Glutamatergic neuron (in vitro differentiated cells): ENCODE measurements around the gene MAP6D1. TPM values are rescaled to one million over a fixed set of nuclear protein-coding genes. Genes with fewer than 3 reads are reported as not detected.
"Not testable (repeated sequence)": the region's sequence is repeated elsewhere in the genome, so short reads cannot be mapped to it uniquely, and the experiment has no call there.

ENCODE experiments used
- DNase-seq: peaks from one replicate; pipeline ENCODE4 v3.0.0; 2022
- H3K27ac Mint-ChIP-seq: one replicate; pipeline ENCODE4 v1.8.0; 2020; ENCODE audit warnings: mild to moderate bottlenecking, mixed read lengths, inconsistent platforms; ENCODE audit not compliant: unreplicated experiment
- H3K27me3 Mint-ChIP-seq: one replicate; pipeline ENCODE4 v1.8.0; 2020; ENCODE audit warnings: mild to moderate bottlenecking, moderate library complexity, mixed read lengths, inconsistent platforms; ENCODE audit not compliant: unreplicated experiment
- H3K36me3 Mint-ChIP-seq: one replicate; pipeline ENCODE4 v1.8.0; 2020; ENCODE audit warnings: mild to moderate bottlenecking, mixed read lengths, inconsistent platforms; ENCODE audit not compliant: unreplicated experiment
- H3K4me1 Mint-ChIP-seq: one replicate; pipeline ENCODE4 v1.8.0; 2020; ENCODE audit warnings: mild to moderate bottlenecking, low read depth, mixed read lengths, inconsistent platforms; ENCODE audit not compliant: unreplicated experiment
- H3K4me3 Mint-ChIP-seq: one replicate; pipeline ENCODE4 v1.8.0; 2020; ENCODE audit warnings: mild to moderate bottlenecking, mixed read lengths, inconsistent platforms; ENCODE audit not compliant: unreplicated experiment
- H3K9me3 Mint-ChIP-seq: one replicate; pipeline ENCODE4 v1.8.0; 2020; ENCODE audit warnings: mild to moderate bottlenecking, moderate library complexity, mixed read lengths, inconsistent platforms; ENCODE audit not compliant: unreplicated experiment
- total RNA-seq: library from RNA; stranded (reverse); fragmentation: NEBNext Ultra II Directional; extraction: Animal tissue kit (Norgen Biotek cat#: 25700); gene quantifications from one replicate; pipeline ENCODE4 v1.2.1, GENCODE V29; 2021; ENCODE audit not compliant: unreplicated experiment
- TF ChIP-seq, protein P1 (sequence below): fragments of 200-600 bp; sonication (generic); IDR thresholded peaks from one replicate; pipeline ENCODE4 v1.5.0; 2021; ENCODE audit not compliant: partially characterized antibody, unreplicated experiment

The MAP6D1 gene
- total RNA-seq, 1 donor from 2014 or later, result 10.2 TPM

DNA sequence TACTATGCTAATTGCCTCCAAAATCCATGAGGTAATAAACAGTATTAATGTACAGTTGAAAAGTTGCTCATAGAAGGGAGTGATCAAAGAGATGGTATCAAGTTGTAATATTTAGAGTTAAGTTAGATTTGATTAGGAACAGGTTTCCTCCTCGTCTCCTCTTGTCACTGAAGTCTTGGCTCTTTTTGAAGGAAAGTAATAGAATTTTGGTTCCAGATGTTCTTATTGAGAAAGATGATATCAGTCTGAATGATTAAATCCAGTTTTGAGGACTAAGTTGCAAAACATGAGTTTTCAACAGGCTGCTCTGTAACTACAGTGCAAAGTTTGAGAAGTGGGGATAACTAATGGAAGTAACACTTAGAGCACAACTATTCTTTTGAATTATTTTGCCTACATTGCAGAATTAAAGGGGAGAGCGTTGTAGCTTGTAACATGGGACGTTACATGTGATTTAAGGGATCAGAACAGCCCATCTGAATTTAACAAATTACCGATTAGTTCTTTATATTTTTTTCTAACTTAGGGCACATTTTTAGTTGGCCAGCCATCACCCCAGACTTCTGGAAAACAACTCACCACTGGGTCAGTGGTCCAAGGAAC is 48.3 kb downstream of the MAP6D1 start:
- TF ChIP-seq, protein P1, sequence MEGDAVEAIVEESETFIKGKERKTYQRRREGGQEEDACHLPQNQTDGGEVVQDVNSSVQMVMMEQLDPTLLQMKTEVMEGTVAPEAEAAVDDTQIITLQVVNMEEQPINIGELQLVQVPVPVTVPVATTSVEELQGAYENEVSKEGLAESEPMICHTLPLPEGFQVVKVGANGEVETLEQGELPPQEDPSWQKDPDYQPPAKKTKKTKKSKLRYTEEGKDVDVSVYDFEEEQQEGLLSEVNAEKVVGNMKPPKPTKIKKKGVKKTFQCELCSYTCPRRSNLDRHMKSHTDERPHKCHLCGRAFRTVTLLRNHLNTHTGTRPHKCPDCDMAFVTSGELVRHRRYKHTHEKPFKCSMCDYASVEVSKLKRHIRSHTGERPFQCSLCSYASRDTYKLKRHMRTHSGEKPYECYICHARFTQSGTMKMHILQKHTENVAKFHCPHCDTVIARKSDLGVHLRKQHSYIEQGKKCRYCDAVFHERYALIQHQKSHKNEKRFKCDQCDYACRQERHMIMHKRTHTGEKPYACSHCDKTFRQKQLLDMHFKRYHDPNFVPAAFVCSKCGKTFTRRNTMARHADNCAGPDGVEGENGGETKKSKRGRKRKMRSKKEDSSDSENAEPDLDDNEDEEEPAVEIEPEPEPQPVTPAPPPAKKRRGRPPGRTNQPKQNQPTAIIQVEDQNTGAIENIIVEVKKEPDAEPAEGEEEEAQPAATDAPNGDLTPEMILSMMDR, result no peak
- H3K4me3 Mint-ChIP-seq, result no peak overlapping the region
- H3K36me3 Mint-ChIP-seq, result peaks cover 7% of the 10 kb centered on the region

DNA sequence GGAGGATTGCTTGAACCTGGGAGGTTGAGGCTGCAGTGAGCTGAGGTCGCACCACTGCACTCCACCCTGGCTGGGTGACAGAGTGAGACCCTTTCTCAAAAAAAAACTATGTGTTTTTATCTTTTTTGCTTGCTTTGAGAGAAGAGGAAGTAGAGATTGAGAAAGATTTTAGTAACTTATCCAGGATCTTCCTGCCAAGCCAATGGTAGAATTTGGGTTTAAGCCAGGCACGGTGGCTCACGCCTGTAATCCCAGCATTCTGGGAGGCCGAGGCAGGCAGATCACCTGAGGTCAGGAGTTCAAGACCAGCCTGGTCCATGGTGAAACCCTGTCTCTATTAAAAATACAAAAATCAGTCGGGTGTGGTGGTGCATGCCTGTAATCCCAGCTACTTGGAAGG is 48.9 kb downstream of the MAP6D1 start:
- not testable (repeated sequence) for H3K4me3 Mint-ChIP-seq, H3K36me3 Mint-ChIP-seq, H3K27ac Mint-ChIP-seq, H3K4me1 Mint-ChIP-seq, H3K27me3 Mint-ChIP-seq, H3K9me3 Mint-ChIP-seq, DNase-seq

More for the DNA sequence above, 48.3 kb downstream of the MAP6D1 start:
- Mint-ChIP-seq H3K27ac (no peak overlapping the region), H3K9me3 (peaks cover 5% of the 10 kb centered on the region), H3K4me1 (no peaks in the 10 kb centered on the region), H3K27me3 (peaks cover under 1% of the 10 kb centered on the region)
- no peak for DNase-seq

DNA sequence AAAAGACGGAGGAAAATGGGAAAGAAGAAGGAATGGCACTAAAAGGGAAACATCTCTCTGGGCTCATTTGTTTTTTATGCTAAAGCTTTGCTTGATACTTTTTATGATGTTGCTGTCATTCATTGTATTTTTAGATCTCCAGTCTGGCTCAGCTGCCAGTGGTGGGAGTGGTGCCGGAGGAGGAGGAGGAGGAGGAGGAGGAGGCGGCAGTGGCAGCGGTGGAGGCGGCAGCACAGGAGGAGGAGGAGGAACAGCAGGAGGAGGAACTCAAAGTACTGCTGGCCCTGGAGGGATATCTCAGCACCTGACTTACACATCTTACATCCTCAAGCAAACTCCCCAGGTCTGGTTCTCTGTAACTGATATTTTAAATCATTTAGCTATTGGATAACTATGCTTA is 49.6 kb downstream of the MAP6D1 start:
- TF ChIP-seq, protein P1, result no peak
- H3K4me3 Mint-ChIP-seq, result no peak overlapping the region
- DNase-seq, result no peak

DNA sequence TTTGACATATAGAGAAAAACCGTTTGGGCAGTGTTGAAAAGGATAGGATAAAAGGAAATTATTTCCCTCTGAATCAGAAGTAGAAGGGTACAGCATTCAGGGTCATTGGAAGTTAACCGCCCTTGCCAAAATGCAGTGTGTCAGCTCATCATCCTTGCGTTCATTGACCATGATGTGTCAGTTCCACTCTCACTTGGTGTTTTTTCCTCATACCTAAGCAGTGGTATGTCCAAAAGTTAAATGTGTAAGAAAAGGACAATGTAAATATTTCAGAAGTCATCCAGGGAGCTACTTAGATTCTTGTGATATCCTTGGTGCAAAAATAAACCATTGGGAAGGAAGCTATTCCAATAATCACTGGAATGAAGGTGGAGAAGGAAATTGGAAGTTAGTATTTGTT is 50.7 kb downstream of the MAP6D1 start:
- no peak for DNase-seq
- Mint-ChIP-seq H3K36me3 (peaks cover 7% of the 10 kb centered on the region), H3K4me3 (no peak overlapping the region), H3K9me3 (peaks cover 5% of the 10 kb centered on the region), H3K27ac (no peak overlapping the region), H3K27me3 (peaks cover 1% of the 10 kb centered on the region), H3K4me1 (no peaks in the 10 kb centered on the region)
- TF ChIP-seq, protein P1, result no peak

More for the DNA sequence above, 49.6 kb downstream of the MAP6D1 start:
- peaks cover 1% of the 10 kb centered on the region for H3K27me3 Mint-ChIP-seq
- H3K27ac Mint-ChIP-seq, result no peak overlapping the region
- H3K36me3 Mint-ChIP-seq, result peaks cover 7% of the 10 kb centered on the region
- H3K9me3 Mint-ChIP-seq, result peaks cover 5% of the 10 kb centered on the region
- H3K4me1 Mint-ChIP-seq, result no peaks in the 10 kb centered on the region

DNA sequence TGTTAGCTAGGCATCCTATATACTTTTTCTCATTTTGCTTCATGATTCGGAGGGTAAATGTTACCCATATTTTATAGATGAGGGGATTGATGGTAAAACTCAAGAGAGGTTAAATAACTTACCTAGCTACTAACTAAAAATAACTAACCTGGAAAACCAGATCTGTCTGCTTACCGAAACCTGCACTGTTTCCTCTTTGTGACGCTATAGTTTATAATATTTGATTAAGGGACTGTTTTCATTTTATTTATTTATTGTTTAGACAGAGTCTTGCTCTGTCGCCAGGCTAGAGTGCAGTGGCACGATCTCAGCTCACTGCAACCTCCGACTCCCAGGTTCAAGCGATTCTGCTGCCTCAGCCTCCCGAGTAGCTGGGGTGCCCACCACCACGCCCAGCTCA is 55.9 kb downstream of the MAP6D1 start:
- H3K36me3 Mint-ChIP-seq, result peaks cover 7% of the 10 kb centered on the region
- peaks cover 1% of the 10 kb centered on the region for H3K27me3 Mint-ChIP-seq
- no peaks in the 10 kb centered on the region for H3K4me1 Mint-ChIP-seq
- DNase-seq, result no peak
- H3K27ac Mint-ChIP-seq, result no peak overlapping the region
- H3K4me3 Mint-ChIP-seq, result no peak overlapping the region
- TF ChIP-seq, protein P1, result no peak
- peaks cover 4% of the 10 kb centered on the region for H3K9me3 Mint-ChIP-seq
